HepG2 (cell line): Measurements from ENCODE around the gene ICE2. TPM values are rescaled to one million over a fixed set of nuclear protein-coding genes. Genes with fewer than 3 reads are reported as not detected.

Experiments
- ATAC-seq: fragments of 200-7000 bp; cut with Tn5 transposase; 3 replicates; pipeline ENCODE4 v1.9.1; 2020; ENCODE audit warnings: mild to moderate bottlenecking, moderate library complexity
- BruUV-seq: library from RNA; stranded (reverse); fragments of 400-500 nt; replicated peaks from 2 replicates; lab custom pipeline; 2021; lab: Mats Ljungman, UMichigan
- CTCF ChIA-PET: fragments of 300-600 bp; formaldehyde crosslinking; extraction: SDS; loops from one replicate; lab custom pipeline; 2021; ENCODE audit warnings: low total read pairs, inconsistent platforms, low intra/inter-chr PET ratio; lab: Yijun Ruan, JAX
- POLR2A ChIA-PET: fragments of 350-600 bp; sonication (Branson Sonifier 250); formaldehyde crosslinking; loops from one replicate; lab custom pipeline; 2020; ENCODE audit warnings: antibody characterized with exemption, inconsistent platforms; lab: Yijun Ruan, JAX
- DNase-seq: peaks from one replicate; pipeline ENCODE4 v3.0.0-alpha.2; 2015; ENCODE audit warnings: low spot score
- FAIRE-seq: peaks from 3 replicates; lab custom pipeline; 2011; peaks lifted over from hg19 to GRCh38; lab: Jason Lieb, UNC
- H2AFZ ChIP-seq: one replicate; pipeline ENCODE4 v1.6.1; 2011; ENCODE audit warnings: low read length, inconsistent platforms
- H3K27ac ChIP-seq: fragments of 300-600 bp; 3 replicates; pipeline ENCODE4 v1.8.0; 2011; ENCODE audit warnings: mixed run types, mild to moderate bottlenecking, mixed read lengths, low read length, inconsistent platforms; ENCODE audit not compliant: insufficient read depth; ENCODE audit errors: extremely low read length
- H3K27me3 ChIP-seq, 2 experiments: fragments of 200-600 bp in 1 of 2; 2 replicates in 1 of 2; 3 replicates in 1 of 2; pipeline versions ENCODE4 v1.6.0 to v1.8.0; 2011; ENCODE audit warnings: low read length in 2 of 2, mild to moderate bottlenecking in 2 of 2, moderate library complexity in 2 of 2, inconsistent platforms in 1 of 2; ENCODE audit not compliant: insufficient read depth in 2 of 2, control insufficient read depth in 1 of 2
- H3K36me3 ChIP-seq, 2 experiments: fragments of 200-600 bp in 1 of 2; replicated peaks in 1 of 2; 2 replicates in 1 of 2; 3 replicates in 1 of 2; pipeline versions ENCODE4 v1.5.1 to v1.8.0; 2011; ENCODE audit warnings: low read length in 2 of 2, inconsistent platforms in 1 of 2; ENCODE audit not compliant: insufficient read depth in 2 of 2, control insufficient read depth in 1 of 2
- H3K4me1 ChIP-seq: 2 replicates; pipeline ENCODE4 v1.5.1; 2012; ENCODE audit warnings: low read length, inconsistent platforms; ENCODE audit not compliant: insufficient read depth
- H3K4me2 ChIP-seq: 2 replicates; pipeline ENCODE4 v1.6.0; 2011; ENCODE audit warnings: low read depth, low read length, inconsistent platforms
- H3K4me3 ChIP-seq, 3 experiments: fragments of 200-600 bp in 1 of 3; sonication (generic), shearing (Covaris generic) in 1 of 3; replicated peaks in 1 of 3; 2 replicates each; pipeline ENCODE4 v1.5.1; 2011 to 2016; ENCODE audit warnings: low read length in 3 of 3, inconsistent platforms in 2 of 3, low read depth in 2 of 3, mild to moderate bottlenecking in 2 of 3, control low read depth in 1 of 3, mixed read lengths in 1 of 3; ENCODE audit not compliant: insufficient read depth in 1 of 3
- H3K79me2 ChIP-seq: one replicate; pipeline ENCODE4 v1.6.1; 2011; ENCODE audit warnings: low read length, inconsistent platforms; ENCODE audit not compliant: insufficient read depth
- H3K9ac ChIP-seq: 2 replicates; pipeline ENCODE4 v1.6.0; 2011; ENCODE audit warnings: mild to moderate bottlenecking, low read depth, low read length, inconsistent platforms; ENCODE audit not compliant: insufficient read depth
- H3K9me3 ChIP-seq: 2 replicates; pipeline ENCODE4 v1.5.1; 2012; ENCODE audit warnings: mild to moderate bottlenecking, low read length
- H4K20me1 ChIP-seq: 2 replicates; pipeline ENCODE4 v1.6.0; 2011; ENCODE audit warnings: inconsistent platforms, mild to moderate bottlenecking, low read length, moderate library complexity; ENCODE audit not compliant: insufficient read depth
- JUND ChIP-seq: sonication (generic); formaldehyde crosslinking; IDR thresholded peaks from 2 replicates; pipeline ENCODE4 v1.8.0; 2022; ENCODE audit warnings: mild to moderate bottlenecking, missing genetic modification reagents
- KDM5B ChIP-seq: sonication (generic); formaldehyde crosslinking; IDR thresholded peaks from 2 replicates; pipeline ENCODE4 v1.4.0; 2020; ENCODE audit warnings: missing genetic modification reagents, mild to moderate bottlenecking, borderline replicate concordance
- MLXIP ChIP-seq: sonication (generic); formaldehyde crosslinking; IDR thresholded peaks from 2 replicates; pipeline ENCODE4 v1.9.0; 2021; ENCODE audit warnings: missing genetic modification reagents, borderline replicate concordance
- NCOR1 ChIP-seq: fragments of 200-600 bp; sonication (generic); IDR thresholded peaks from 2 replicates; pipeline ENCODE4 v1.7.0; 2017; ENCODE audit warnings: antibody characterized with exemption, low read length, borderline replicate concordance
- NR2F2 ChIP-seq: IDR thresholded peaks from 2 replicates; pipeline ENCODE4 v1.6.1; 2012; ENCODE audit warnings: low read depth, inconsistent platforms, borderline replicate concordance
- PRPF4 ChIP-seq: fragments of 200-400 bp; formaldehyde crosslinking; IDR thresholded peaks from 2 replicates; pipeline ENCODE4 v1.6.1; 2016; ENCODE audit warnings: low read length, low read depth; ENCODE audit not compliant: poor library complexity, severe bottlenecking
- SRF ChIP-seq: IDR thresholded peaks from 2 replicates; pipeline ENCODE4 v1.6.1; 2011; ENCODE audit warnings: mild to moderate bottlenecking, low read depth, low read length, moderate library complexity
- SRSF9 ChIP-seq: fragments of 200-400 bp; formaldehyde crosslinking; IDR thresholded peaks from 2 replicates; pipeline ENCODE4 v1.6.1; 2018; ENCODE audit warnings: borderline replicate concordance, mild to moderate bottlenecking, low read depth, low read length; ENCODE audit not compliant: insufficient read depth, poor library complexity, severe bottlenecking
- TAF15 ChIP-seq: fragments of 200-400 bp; formaldehyde crosslinking; IDR thresholded peaks from one replicate; pipeline ENCODE4 v1.6.1; 2018; ENCODE audit warnings: mild to moderate bottlenecking, low read depth, low read length; ENCODE audit not compliant: poor library complexity, severe bottlenecking
- TBX2 ChIP-seq: sonication (generic); formaldehyde crosslinking; IDR thresholded peaks from 2 replicates; pipeline ENCODE4 v1.5.0; 2020; ENCODE audit warnings: missing genetic modification reagents, mild to moderate bottlenecking, borderline replicate concordance
- TP53 ChIP-seq: sonication (generic); formaldehyde crosslinking; conservative IDR thresholded peaks from 2 replicates; pipeline ENCODE4 v1.4.0; 2020; ENCODE audit warnings: missing genetic modification reagents
- ZBTB3 ChIP-seq: sonication (generic); formaldehyde crosslinking; IDR thresholded peaks from 2 replicates; pipeline ENCODE4 v1.4.0; 2020; ENCODE audit warnings: low read depth, mild to moderate bottlenecking, moderate library complexity, missing genetic modification reagents, borderline replicate concordance
- ZNF382 ChIP-seq: sonication (generic); formaldehyde crosslinking; IDR thresholded peaks from 2 replicates; pipeline ENCODE4 v1.5.0; 2020; ENCODE audit warnings: missing genetic modification reagents, mild to moderate bottlenecking, borderline replicate concordance
- ZNF547 ChIP-seq: sonication (generic); formaldehyde crosslinking; IDR thresholded peaks from 2 replicates; pipeline ENCODE4 v1.5.1; 2020; ENCODE audit warnings: mild to moderate bottlenecking, missing genetic modification reagents
- WGBS: methylation state at CpG from one replicate; pipeline ENCODE4 v1.1.6; 2017; ENCODE audit warnings: low lambda C conversion rate; 5-methylcytosine and 5-hydroxymethylcytosine counted together
- in situ Hi-C: cut with HindIII; loops from 2 replicates; pipeline ENCODE4 v1.10.0; 2017; ENCODE audit warnings: low pct_unique_long_range_greater_than_20kb; ENCODE audit not compliant: extremely low pct_ligation_motif_present
- intact Hi-C: fragments of 100-400 bp; cut with micrococcal nuclease; formaldehyde crosslinking; loops from one replicate; pipeline ENCODE4 v1.10.0; 2022; ENCODE audit not compliant: unreplicated experiment
- polyA plus RNA-seq, 8 experiments: library from polyadenylated mRNA; depleted of rRNA in 3 of 8; stranded (reverse) in 7 of 8; unstranded in 1 of 8; fragments of >200 nt; fragmentation: Illumina TruSeq in 4 of 8; extraction: Trizol in 4 of 8; gene quantifications; 2 replicates each; pipeline versions ENCODE4 v1.2.1 to v1.2.3, GENCODE V29; 2011 to 2016; ENCODE audit warnings: low read depth in 4 of 8, missing spikeins in 1 of 8, mixed read lengths in 1 of 8; ENCODE audit not compliant: insufficient read depth in 1 of 8
- total RNA-seq, 5 experiments: library from RNA; depleted of rRNA; stranded (reverse); fragments of >200 nt; fragmentation: Illumina TruSeq; extraction: Trizol; gene quantifications; 2 replicates each; pipeline ENCODE4 v1.2.3, GENCODE V29; 2016; ENCODE audit warnings: low read depth in 1 of 5

Gene ICE2
- total and polyA plus RNA-seq, 2 of the 13 experiments (the other 11 are each of a cell fraction or from before 2014, with no cell fraction given): 24.8 to 26.4 TPM

GRCh38 chr15:60513676-60514075 lies 34.7 kb upstream of the ICE2 start (continued):
- no peak for TF ChIP-seq MLXIP
- no peak for TF ChIP-seq NCOR1
- TF ChIP-seq NR2F2: no peak
- no peak for TF ChIP-seq PRPF4
- TF ChIP-seq SRF: no peak
- TF ChIP-seq TP53 (CRISPR knock-in tag): no peak
- no peak for TF ChIP-seq TBX2 (CRISPR knock-in tag)
- TF ChIP-seq ZBTB3 (CRISPR knock-in tag): no peak
- no peak for TF ChIP-seq ZNF547
- TF ChIP-seq ZNF382 (CRISPR knock-in tag): no peak
- no peak for TF ChIP-seq TAF15

DNA sequence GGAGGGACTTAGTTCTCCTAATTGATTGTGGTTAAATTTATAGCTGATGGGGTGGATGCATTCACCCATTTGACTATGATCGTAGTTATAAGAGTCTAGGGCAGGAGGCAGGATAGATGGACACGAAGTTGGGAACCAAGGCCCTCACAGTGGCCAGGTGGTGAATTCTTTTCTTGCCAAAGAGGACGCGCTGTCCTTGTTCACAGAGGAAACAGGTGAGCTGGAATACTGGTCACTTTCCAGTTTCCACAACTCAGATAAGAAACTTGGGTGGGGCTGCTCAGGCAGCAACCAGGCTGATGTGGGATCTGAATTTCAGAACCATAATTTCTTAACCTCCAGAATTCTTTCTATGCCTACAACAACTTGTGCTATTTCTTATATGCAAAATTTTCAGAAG lies 34.0 kb upstream of the ICE2 start:
- WGBS: 100% methylated on average over 4 of the region's 4 CpGs
- intact Hi-C loops: no loop called here
- Histone ChIP-seq H3K36me3 (peaks cover 17 to 57% of the 10 kb centered on the region in 2 experiments), H3K27me3 (no peaks in the 10 kb centered on the region), H3K9ac (no peak overlapping the region), H3K79me2 (no peaks in the 10 kb centered on the region), H4K20me1 (peaks cover 3% of the 10 kb centered on the region; the same call in 1 of the 2 replicates), H3K4me3 (no peak overlapping the region), H3K27ac (no peak overlapping the region), H2AFZ (no peak overlapping the region), H3K4me2 (no peak overlapping the region), H3K4me1 (no peaks in the 10 kb centered on the region), H3K9me3 (no peaks in the 10 kb centered on the region)
- ChIA-PET POLR2A (no interaction called here), CTCF (no interaction called here)
- no TSS peak for BruUV-seq
- DNase-seq (no peak), FAIRE-seq (no peak), ATAC-seq (no peak)
- TF ChIP-seq KDM5B (CRISPR knock-in tag) (no peak), JUND (CRISPR knock-in tag) (no peak), ZNF547 (no peak), SRSF9 (no peak)
- in situ Hi-C loops: no loop called here
